ENCODE data around the gene UCMA. TPM values are rescaled to one million over a fixed set of nuclear protein-coding genes. Genes with fewer than 3 reads are reported as not detected.
"Not testable (repeated sequence)": the region's sequence is repeated elsewhere in the genome, so short reads cannot be mapped to it uniquely, and the experiment has no call there.

The UCMA gene
- total RNA-seq, 4 donors from 2014 or later: not detected

DNA sequence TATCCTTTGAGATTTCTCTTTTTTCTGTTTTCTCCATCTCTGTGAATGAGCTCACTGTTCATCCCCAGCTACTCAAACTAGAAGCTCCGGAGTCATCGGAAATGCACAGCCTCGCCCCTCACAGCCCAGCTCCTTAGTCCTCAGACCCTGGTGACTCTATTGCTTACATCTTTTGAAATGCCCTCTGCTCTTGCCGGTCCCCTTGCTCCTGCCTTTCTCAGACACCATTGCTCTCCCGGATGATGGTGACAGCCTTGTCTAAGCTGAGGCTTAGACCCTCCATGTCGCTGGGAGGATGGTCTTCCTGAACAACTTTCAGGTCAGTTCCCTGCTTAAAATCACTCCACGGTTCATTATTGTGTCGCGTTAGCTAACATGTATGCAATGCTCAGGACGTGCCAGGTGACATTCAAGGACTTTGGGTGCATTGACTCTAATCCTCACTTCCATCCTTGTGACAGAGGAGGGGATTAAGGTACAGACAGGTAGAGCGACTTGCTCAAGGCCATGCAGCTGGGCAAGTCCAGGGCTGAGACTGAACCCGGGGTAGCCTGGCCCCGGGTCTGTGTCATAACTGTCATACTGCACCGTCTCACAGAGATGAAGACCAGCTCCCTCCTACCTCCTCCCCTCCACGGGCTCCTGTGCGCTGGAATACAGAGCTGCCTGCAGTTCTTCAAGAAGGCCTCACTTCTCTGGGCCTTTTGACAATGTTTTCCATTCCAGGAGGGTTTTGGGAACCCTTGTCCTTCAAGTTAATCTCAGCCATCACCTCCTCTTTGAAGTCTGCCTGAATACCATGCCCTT, 4.3 kb upstream of the UCMA start:
- WGBS, 2 donors (ENCODE audit: low coverage in 1 of 2): 72 to 83% methylated on average over 5 to 16 of the region's 16 CpGs
- no peak overlapping the region for H3K27ac ChIP-seq
- peaks cover 7% of the 10 kb centered on the region for H3K27me3 ChIP-seq
- no peak for DNase-seq
- intact Hi-C loops (cut with DNase I; ENCODE audit: low total_unique reads) (no loop called here), in situ Hi-C loops (cut with MboI; ENCODE audit: low pct_ligation_motif_present in 1 of 4, low pct_unique_long_range_greater_than_20kb in 1 of 4, low sequenced_read_pairs in 3 of 4) (no loop called here)
- H3K36me3 ChIP-seq: no peaks in the 10 kb centered on the region
- H3K4me3 ChIP-seq: no peak overlapping the region
- TF ChIP-seq POLR2A (IDR thresholded peaks at IDR 0.05) (no peak), EP300 (IDR thresholded peaks at IDR 0.05; ENCODE audit: low read depth) (no peak), POLR2AphosphoS5 (IDR thresholded peaks at IDR 0.05) (no peak)
- TF ChIP-seq, protein P1, sequence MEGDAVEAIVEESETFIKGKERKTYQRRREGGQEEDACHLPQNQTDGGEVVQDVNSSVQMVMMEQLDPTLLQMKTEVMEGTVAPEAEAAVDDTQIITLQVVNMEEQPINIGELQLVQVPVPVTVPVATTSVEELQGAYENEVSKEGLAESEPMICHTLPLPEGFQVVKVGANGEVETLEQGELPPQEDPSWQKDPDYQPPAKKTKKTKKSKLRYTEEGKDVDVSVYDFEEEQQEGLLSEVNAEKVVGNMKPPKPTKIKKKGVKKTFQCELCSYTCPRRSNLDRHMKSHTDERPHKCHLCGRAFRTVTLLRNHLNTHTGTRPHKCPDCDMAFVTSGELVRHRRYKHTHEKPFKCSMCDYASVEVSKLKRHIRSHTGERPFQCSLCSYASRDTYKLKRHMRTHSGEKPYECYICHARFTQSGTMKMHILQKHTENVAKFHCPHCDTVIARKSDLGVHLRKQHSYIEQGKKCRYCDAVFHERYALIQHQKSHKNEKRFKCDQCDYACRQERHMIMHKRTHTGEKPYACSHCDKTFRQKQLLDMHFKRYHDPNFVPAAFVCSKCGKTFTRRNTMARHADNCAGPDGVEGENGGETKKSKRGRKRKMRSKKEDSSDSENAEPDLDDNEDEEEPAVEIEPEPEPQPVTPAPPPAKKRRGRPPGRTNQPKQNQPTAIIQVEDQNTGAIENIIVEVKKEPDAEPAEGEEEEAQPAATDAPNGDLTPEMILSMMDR (IDR thresholded peaks at IDR 0.05): no peak
- no peaks in the 10 kb centered on the region for H3K9me3 ChIP-seq
- H3K4me1 ChIP-seq: no peaks in the 10 kb centered on the region

GRCh38 chr10:13236638-13237037, 2.5 kb upstream of the UCMA start:
- Histone ChIP-seq H3K27ac (no peak overlapping the region), H3K4me1 (no peaks in the 10 kb centered on the region), H3K4me3 (no peak overlapping the region), H3K27me3 (peaks cover 7% of the 10 kb centered on the region), H3K36me3 (no peaks in the 10 kb centered on the region), H3K9me3 (no peaks in the 10 kb centered on the region)
- intact Hi-C loops (cut with DNase I; ENCODE audit: low total_unique reads): no loop called here
- in situ Hi-C loops (cut with MboI; ENCODE audit: low pct_ligation_motif_present in 1 of 4, low pct_unique_long_range_greater_than_20kb in 1 of 4, low sequenced_read_pairs in 3 of 4): no loop called here
- WGBS, 2 donors (ENCODE audit: low coverage in 1 of 2): 73 to 74% methylated on average over 5 to 8 of the region's 8 CpGs
- DNase-seq: no peak
- no peak for TF ChIP-seq EP300 (IDR thresholded peaks at IDR 0.05; ENCODE audit: low read depth)
- TF ChIP-seq, protein P1 (IDR thresholded peaks at IDR 0.05): no peak
- no peak for TF ChIP-seq POLR2A (IDR thresholded peaks at IDR 0.05)
- no peak for TF ChIP-seq POLR2AphosphoS5 (IDR thresholded peaks at IDR 0.05)

- H3K36me3 ChIP-seq; H3K4me1 ChIP-seq; intact Hi-C loops (cut with DNase I; ENCODE audit: low total_unique reads); H3K4me3 ChIP-seq; H3K27ac ChIP-seq; DNase-seq; in situ Hi-C loops (cut with MboI; ENCODE audit: low pct_ligation_motif_present in 1 of 4, low pct_unique_long_range_greater_than_20kb in 1 of 4, low sequenced_read_pairs in 3 of 4); H3K27me3 ChIP-seq; H3K9me3 ChIP-seq: not testable (repeated sequence)
- WGBS, 2 donors (ENCODE audit: low coverage in 1 of 2): 78 to 90% methylated on average over 4 to 13 of the region's 13 CpGs
Measured at GRCh38 chr10:13234736-13235135, 562 bp upstream of the UCMA start.

- no peaks in the 10 kb centered on the region for H3K9me3 ChIP-seq
- H3K36me3 ChIP-seq: no peaks in the 10 kb centered on the region
- DNase-seq: no peak
- TF ChIP-seq POLR2AphosphoS5 (IDR thresholded peaks at IDR 0.05): no peak
- TF ChIP-seq EP300 (IDR thresholded peaks at IDR 0.05; ENCODE audit: low read depth): no peak
- TF ChIP-seq, protein P1 (IDR thresholded peaks at IDR 0.05): no peak
- TF ChIP-seq POLR2A (IDR thresholded peaks at IDR 0.05): no peak
- no peak overlapping the region for H3K4me3 ChIP-seq
- in situ Hi-C loops (cut with MboI; ENCODE audit: low pct_ligation_motif_present in 1 of 4, low pct_unique_long_range_greater_than_20kb in 1 of 4, low sequenced_read_pairs in 3 of 4): no loop called here
- peaks cover 7% of the 10 kb centered on the region for H3K27me3 ChIP-seq
- H3K27ac ChIP-seq: no peak overlapping the region
- WGBS, 2 donors (ENCODE audit: low coverage in 1 of 2): 64% methylated on average over 14 of the region's 14 CpGs; no CpG with 5 or more reads in 1 of the 2 donors
- intact Hi-C loops (cut with DNase I; ENCODE audit: low total_unique reads): no loop called here
- no peaks in the 10 kb centered on the region for H3K4me1 ChIP-seq
Measured at GRCh38 chr10:13233358-13233757, 816 bp downstream of the UCMA start.
